GM19468 (cell line): Measurements from ENCODE around the gene VGLL4.
"Not testable (repeated sequence)": the region's sequence is repeated elsewhere in the genome, so short reads cannot be mapped to it uniquely, and the experiment has no call there.

Experiments used
- ATAC-seq: cut with Tn5 transposase; IDR thresholded peaks from one replicate; pipeline ENCODE4 v1.9.1; 2021; ENCODE audit warnings: mild to moderate bottlenecking, moderate library complexity, moderate number of reproducible peaks; ENCODE audit not compliant: unreplicated experiment; ENCODE audit errors: extremely low read depth

VGLL4 gene

DNA sequence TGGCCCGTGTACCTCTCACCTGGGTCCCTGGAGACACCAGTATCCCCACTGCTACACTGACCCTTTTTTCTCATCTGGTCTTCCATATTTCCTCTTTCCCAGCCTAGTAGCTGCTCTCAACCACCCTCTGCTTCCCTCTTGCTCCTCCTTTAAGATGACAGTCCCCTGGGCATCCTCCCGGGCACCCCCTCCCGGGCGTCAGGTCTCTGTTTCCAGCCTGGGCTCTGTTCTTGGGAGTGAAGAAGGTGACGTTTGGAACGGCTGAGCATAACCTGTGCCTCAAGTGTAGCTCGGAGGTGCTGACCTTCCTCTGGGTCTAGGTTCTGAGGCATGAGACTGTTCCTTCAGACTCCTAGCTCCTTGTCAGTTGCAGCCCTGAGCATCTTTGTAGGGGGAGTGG, 101.2 kb downstream of the VGLL4 start:
- no peak for ATAC-seq

DNA sequence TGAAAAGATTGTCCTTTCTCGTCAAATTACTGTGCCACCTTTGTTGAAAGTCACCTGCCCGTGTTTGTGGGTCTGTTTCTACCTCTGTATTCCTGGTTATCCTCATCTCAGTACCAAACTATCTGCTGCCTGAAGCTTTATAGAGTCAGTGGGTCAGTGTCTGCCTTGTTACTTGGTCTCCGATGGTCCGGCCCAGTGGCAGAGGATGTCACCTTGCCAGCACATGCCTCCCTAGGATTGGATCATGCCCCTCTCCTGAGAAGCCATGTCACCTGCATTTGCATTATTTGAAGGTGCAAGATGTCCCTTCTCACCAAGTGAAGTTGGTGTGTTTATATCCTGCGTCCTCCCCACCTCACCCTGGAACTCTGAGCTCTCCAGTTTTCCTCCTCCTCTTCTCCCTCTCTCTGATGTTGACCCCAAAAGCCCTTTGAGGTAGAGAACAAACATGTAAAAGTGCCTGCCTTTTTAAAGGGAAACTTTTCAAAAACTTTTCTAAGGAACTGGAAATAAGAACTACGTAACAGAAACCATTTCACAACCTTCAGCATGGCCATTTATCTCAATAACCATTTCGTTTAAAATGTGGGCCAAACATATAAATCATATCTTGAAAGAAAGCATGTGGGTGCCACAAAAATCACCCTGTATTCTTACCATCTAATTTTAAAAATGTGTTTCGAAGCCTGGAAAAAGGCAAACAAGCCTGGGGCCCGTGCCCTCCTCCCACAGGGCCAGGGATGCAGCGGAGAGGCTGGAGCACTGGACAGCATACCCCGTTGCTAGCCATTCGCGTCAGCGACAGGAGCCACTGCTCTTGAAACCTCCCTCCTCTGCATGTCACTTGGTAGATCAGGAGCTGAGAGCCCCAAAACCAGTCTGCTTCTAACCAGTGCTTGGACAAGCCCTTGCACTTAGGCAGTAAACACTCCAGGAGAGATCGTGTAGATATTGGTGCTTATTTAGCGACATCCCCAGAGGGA, 102.1 kb downstream of the VGLL4 start:
- no peak for ATAC-seq

DNA sequence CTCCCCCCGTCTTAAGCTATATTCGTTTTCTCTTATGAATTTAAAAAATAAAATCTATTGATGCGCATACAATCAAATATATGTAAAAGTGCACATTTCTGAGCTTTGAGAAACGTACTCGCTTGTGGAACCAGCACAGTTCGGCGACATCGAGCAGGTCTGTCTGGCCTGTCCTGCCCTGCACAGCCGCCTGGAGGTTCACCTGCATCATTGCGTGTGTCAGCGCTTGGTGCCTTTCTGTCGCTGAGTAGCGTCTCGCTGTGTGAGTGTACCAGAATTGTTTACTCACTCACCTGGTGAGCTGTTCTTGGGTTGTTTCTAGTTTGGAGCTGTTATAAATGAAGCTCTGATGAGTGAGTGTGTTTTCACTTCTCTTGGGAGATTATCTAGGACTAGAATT, 104.0 kb downstream of the VGLL4 start:
- ATAC-seq, result no peak

DNA sequence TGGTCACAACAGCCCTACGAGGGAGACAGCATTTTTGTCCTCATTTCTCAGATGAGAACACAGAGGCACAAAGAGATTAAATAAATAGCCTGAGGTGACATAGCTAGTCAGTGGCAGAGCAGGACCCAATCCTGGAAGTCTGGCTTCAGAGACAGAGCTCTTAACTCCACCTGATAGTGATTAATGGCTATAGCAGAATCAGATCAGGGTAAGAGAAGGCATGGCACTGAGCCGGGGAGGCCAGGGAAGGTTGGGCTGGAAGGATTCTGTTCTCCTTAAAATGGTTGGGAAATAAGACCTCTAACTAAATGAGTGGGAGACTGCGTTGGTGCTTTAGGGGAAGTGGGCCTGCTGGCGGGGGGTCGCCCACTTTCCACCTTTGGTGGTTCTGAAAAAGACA, 104.5 kb downstream of the VGLL4 start:
- no peak for ATAC-seq

DNA sequence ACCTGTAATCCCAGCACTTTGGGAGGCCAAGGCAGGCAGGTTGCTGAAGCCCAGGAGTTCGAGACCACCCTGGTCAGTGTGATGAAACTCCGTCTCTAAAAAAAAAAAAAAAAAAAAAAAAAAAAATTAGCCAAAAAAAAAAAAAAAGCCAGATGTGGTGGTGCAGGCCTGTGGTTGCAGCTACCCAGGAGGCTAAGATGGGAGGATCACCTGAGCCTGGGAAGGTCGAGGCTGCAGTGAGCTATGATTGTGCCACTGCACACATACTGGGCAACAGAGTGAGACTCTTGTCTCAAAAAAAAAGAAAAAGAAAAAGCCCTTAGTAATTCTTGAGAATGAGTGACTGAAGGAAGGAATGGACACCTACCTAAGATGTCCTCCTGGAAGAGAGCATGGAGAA, 105.1 kb downstream of the VGLL4 start:
- no peak for ATAC-seq

DNA sequence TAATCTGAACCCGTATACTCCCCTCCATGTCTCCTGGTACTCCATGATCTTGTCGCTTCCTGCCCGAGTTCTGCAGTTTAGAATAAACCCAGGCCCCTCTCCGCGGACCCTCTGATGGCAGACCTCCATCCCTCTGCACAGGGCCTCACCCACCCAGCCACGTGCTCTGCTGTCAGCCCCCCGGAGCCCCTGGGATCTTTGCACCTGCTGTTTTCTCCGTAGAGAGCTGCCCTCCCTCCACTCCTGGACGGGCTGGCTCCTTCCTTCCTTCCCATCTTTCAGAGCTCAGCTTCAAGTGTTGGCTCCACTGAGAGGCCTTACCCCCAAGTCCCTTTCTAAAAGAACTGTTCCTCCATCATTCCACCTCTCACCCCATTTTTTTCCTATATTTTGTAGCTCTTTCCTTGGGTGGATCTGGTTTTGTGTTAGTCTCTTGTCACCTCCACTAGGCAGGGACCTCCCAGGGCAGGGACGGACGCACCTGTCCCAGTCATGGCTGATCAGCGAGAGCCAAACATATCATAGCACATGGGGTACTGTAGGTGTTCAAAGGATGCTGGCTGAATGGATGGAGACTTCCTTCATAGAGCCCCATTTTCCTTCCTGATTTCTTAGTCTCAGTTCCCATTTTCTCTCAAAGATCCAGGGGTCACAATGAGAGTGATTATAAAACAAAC, 106.6 kb downstream of the VGLL4 start:
- ATAC-seq, result no peak

DNA sequence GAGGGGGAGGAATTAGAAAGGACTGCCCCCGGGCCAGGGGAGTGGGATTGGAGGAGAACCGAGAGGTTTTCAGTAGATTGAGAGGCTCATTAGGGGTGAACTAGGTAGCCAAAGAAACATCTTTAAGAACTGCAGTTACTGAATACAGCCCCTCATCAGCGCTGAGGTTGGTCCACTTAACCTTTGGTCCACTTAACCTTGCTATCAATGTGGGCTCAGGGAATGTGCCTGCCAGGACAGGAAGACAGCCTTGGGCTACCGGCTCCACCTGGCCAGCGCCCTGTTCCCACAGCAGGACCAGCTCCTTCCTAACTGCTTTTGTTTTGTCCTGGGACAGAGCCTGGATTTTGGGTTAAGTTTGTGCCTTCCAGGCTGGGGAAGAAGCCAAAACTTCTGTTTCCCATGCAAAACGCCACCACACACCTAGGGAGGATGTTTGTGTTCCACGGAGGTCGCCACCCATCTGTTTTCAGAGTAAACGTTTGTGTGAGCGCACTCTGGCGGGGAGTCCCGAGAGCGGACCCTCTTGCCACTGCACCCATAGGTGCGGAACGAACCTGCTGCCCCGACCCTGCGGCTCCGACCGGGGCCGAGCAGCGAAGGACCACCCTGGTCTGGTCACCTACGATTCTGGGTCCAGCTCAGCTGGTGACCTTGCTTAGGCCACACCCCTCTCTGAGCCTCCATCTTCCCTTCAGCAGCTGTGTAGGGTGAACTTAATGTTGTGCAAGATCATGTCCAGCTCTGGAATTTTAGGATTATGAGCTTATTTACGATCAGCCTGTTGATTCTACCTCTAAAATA, 107.4 kb downstream of the VGLL4 start:
- no peak for ATAC-seq

DNA sequence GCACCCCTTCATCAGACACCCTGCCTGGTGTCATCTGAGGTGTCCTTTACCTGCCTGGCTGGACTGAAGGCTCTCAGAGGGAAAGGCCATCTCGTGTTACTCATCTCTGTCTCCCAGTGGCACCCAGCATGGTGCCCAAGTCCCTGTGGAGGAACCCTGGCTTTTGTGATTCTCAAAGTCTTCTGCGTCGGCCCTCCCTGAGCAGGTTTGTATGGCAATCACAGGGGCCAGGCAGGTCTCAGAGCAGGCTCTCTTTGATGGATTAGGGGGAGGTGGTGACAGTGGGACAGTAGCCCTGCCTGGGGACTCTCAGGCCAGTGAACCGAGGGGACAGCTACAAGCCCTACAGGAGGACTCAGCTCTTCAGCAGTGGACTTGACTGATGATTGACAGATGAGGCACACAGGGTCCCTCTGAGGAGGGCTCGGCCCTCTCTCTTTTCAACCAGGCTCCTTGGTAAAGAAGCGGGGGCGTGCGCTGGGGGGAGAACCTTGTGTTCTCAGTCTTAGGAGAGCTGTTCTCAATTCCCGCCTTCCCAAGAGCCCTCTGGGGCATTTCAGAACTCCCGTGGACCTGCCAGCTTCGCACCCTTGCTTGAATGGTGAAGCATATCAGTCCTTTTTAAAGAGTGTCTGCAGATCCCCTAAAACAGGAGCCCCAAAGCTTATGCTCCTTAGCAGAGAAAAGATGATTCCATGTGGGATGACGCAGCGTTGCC, 108.3 kb downstream of the VGLL4 start:
- ATAC-seq, result no peak

DNA sequence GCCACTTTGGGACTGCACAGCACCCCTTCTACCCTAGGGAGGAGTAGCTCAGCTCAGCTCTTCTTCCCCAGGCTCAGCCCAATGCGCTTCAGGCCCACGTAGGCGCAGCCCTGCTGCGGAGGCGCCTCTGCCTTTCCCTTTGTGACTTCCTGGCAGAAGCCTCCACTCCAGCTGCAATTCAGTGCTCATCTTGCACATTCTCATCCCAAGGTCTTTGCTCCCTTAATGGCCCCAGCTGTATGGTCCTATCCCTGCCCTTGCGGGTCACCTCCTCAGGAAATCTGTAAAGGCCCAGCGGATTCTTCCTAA, 109.0 kb downstream of the VGLL4 start:
- no peak for ATAC-seq

DNA sequence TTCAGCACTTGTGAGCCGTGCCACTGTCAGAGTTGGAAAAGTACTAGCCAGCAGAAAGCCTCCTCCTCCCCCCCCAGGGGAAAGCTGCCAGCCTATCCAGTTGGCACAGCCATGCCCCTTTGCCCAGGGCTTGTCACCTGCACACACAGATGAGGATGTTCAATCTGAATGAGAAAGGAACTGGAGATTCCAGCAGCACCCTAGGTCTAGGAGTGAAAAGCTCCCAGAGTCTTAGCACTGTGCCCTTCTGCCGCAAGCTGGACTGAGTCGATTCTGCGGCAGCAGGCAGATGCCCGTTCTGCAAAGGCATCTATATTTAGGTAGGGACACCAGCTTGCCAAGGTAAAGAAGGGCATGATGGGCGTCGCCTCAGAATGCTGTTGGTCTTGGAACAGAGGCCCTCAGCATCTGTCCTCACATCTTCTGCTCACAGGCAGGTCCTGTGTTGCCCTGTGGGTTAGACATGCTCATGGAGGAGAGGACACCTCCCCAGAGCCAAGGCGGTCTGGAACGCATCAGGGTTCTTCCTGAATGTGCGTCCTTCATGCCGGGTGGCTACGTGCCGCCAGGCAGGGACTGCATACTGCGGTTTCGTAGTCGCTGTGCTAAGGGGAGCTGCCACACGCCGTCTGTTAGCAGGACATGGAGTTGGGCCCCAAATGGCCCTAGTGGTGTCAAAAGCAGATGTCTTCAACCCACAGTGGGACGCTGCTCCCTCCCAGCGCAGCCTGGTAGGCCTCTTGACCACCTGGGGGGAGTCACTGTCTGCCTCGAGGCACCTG, 109.5 kb downstream of the VGLL4 start:
- ATAC-seq, result no peak

DNA sequence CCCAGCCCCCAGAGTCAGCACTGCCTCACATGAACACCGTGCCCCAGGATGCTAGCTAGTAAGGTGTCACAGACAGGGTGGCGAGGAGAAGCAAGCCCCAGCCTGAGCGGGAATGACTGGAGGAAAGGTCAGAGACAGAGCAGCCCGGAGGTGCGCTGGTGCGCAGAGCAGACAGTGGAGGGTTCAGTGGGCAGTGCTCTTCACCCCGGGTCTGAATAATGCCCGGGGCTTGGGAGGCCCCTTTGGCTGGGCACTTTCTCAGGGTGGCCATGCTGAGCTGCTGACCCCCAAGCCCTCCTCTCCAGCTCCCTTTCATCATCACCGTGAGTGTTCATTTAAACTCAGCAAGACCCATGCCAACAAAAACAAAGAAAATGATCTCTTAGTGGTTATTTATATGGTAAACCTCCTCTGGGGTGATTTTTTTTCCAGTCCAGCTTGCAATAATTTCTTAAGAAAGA, 110.8 kb downstream of the VGLL4 start:
- ATAC-seq, result no peak

DNA sequence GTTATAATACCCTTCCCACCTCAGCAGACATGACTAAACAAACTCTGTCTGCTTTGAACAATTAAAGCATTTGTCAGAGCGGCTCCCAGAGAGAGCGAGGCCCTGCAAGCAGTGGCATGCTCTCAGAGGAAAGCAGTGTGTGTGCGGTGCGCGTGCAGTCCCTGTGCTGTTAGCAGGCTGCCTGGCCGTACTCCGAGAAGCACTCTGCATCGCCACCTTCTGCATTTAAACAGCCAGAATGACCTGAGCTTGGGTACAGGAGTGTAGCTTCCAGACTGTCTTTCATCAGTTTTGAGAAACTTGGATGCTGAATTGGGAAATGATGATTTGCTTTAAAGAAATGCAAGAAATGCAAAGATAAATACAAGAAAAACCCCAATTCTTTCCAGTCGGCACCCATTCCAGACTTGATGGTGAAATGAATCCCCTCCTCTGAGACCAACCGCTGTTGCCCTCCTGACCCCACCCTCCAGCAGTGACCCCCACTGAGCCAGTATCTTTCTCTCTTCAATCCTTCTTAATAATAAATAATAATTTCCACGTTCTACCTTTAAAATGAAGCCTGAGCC, 113.5 kb downstream of the VGLL4 start:
- ATAC-seq, result no peak

DNA sequence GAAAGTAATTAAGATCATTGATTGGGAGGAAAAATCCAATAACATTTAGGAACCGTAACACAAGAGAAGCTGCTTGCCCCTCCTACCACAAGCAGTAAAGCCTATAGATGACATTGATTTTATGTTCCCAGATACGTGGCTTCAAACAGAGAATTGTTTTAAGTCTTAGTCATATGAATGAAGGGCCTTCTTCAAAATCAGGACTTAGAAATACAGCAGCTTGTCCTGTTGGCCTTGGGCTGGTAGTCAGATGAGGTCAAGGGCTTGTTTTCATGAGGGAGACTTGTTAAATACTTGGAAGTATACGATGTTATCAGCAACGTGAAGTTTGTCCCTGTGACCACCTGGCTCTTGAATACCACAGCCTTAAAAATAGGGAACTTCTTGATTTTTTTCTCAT, 114.4 kb downstream of the VGLL4 start:
- no peak for ATAC-seq

DNA sequence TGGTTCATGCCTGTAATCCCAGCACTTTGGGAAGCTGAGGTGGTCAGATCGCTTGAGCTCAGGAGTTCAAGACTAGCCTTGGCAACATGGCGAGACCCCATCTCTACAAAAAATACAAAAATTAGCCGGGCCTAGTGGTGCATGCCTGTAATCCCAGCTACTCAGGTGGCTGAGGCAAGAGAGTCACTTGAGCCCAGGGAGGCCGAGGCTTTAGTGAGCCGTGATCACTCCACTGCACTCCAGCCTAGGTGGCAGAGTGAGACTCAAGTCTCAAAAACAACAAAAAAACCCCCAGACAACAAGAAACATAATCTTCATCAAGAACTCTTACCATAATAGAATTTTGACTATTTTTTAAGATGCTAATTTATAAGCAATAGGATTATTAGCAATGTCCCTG, 117.6 kb downstream of the VGLL4 start:
- not testable (repeated sequence) for ATAC-seq

DNA sequence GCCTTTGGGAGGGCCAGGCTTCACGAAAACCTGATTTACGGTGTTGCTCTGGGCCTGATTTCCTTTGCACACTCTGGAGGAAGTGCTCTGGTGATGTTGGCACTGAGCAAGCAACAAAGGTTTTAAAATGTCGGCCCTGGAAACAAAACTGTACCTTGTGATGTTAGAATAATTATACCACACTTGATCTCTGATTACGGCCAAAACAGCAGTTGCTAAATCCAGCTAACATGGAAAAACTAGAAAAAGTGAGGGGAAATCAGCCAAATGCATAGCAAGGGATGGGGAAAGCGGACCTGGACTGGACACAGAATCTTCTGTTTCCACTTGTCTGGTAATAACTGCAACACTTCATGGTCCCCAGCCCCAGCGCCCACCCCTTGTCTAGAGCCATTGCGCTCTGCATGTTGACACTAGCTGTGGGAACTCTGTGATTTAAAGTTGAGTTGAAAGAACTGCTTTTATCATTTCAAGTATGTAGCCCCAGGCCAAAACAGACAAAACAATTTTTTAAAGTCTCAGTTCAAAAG, 120.1 kb downstream of the VGLL4 start:
- ATAC-seq, result no peak

DNA sequence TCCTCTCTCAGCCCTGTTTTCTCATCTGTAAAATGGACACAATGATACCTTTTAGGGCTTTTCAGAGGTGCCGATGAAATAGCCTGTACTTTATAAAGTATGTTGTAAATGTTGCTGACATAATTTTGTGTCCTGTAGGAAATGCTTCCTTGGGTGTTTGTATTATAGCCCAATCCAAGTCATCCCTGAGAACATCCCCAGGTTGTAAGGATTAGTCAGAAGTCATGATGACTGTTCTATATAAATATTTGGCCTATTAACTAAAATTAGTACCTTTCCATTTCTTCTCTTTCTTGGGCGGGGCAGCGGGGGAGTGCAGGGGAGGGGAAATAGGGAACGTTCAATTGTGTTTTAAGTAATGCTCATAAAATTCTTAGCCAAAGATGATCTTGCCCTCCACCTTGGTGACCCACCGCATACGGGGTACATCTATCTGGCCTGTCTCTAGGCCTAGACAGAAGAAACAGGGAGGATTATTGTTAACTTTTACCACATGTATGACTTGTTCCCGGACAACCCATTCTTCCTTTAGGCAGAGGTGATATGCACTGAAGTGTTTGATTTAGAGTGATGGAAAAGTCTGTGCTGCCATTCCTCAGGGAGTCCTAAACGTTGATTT, 120.7 kb downstream of the VGLL4 start:
- ATAC-seq, result no peak

DNA sequence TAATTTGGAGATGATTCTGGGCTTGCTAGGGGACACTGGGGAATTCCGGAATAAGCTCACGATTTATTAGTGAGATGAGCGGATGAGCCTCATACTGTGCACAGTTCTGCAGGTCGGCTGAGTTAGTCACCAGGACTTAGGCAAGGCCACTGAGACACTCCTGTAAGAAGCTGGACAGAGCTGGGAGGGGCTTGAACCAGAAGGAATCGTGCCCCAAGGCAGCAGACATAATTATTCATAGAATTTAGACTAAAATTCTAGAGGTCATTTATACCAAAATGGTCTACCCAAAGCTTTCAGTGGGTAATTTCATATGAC, 121.4 kb downstream of the VGLL4 start:
- ATAC-seq, result no peak

DNA sequence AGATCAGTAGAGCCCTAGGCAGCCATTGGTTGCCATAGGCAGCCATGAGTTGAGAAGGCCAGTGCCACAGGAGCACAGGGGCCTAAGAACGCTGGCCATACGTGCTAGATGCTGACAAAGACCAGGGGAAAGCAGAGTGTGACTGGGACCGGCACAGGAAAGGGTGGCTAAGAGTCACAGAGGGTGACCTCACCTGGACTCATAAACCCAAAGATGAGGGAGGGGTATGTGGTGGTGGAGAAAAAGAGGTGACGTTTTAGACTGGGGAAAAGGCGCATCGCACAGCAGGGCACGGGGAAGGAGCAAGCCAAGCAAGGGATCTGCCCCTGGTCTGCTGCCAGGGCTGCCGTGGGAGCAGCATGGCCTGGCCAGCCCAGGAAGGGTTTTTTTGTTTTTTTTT, 122.5 kb downstream of the VGLL4 start:
- no peak for ATAC-seq

DNA sequence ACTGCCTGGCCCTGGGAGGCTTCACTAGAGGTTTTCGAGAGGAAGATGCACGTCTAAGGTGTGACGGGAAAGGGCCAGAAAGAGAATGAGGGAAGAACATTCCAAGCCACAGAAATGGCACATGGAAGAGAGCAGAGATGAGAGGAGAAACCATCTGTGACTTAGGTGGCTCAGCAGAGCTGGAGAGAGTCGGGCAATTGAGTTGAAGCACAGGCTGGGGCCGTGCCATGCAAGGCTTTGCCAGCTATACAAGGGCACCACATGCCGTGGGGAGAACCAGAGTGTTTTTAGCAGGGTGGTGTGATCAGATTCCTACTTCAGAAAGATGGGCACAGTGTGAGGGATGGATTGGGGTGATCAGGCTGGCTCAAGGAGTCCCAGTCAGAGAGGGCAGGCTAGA, 126.1 kb downstream of the VGLL4 start:
- ATAC-seq, result no peak
